Mammary epithelial cell (primary cell): ENCODE results near the gene NDUFB1.

Experiments used
- EZH2 ChIP-seq: IDR thresholded peaks from 2 replicates; pipeline ENCODE4 v1.6.1; 2012; ENCODE audit warnings: low read length, inconsistent platforms, borderline replicate concordance
- TF ChIP-seq, protein P1 (sequence below), 2 donors: IDR thresholded peaks in 1 of 2; conservative IDR thresholded peaks in 1 of 2; 2 replicates each; pipeline ENCODE4 v1.5.1; 2011 to 2012; ENCODE audit warnings: inconsistent platforms in 2 of 2, low read length in 2 of 2, mild to moderate bottlenecking in 2 of 2, control low read depth in 1 of 2, low read depth in 1 of 2; ENCODE audit not compliant: insufficient read depth in 1 of 2; ENCODE audit errors: extremely low read depth in 1 of 2

DNA sequence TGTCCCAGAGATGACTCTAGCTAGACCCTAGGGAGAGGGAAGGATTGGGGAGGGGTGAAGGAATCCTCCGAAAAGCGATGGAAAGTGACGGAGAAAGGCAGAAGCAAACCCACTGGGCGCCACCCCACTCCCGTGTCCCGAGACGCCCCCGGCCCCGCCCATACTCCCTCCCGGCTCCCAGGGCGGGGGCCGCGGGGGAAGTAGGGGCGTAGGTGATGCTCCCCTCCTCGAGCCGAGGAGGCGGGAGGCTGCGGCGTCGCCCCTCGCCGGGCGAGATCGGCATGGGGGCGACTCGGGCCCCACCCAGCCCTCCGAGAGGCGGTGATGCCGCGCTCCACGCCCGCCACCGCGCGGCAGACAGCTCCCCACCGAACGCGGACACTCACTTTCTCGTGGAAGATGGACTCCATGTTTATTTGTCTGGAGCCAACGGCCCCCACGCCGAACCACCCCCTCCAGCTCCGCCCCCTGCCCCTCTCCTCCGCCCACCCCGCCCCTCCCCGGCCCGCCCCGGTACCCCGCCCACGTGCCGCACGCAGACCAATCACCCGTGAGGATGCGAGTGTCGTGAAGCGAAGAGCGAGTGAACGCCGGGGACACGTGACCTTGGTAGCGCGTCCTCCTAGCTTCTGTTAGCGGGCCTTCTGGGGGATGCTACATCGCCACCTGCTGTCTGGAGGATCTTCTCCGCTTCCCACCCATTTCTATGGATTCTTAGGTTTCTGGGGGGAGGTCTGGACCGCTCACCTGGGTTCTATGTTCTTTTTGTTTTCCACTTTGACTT is 15.2 kb downstream of the NDUFB1 start, which contains the start of gene ATXN3:
- TF ChIP-seq, protein P1, sequence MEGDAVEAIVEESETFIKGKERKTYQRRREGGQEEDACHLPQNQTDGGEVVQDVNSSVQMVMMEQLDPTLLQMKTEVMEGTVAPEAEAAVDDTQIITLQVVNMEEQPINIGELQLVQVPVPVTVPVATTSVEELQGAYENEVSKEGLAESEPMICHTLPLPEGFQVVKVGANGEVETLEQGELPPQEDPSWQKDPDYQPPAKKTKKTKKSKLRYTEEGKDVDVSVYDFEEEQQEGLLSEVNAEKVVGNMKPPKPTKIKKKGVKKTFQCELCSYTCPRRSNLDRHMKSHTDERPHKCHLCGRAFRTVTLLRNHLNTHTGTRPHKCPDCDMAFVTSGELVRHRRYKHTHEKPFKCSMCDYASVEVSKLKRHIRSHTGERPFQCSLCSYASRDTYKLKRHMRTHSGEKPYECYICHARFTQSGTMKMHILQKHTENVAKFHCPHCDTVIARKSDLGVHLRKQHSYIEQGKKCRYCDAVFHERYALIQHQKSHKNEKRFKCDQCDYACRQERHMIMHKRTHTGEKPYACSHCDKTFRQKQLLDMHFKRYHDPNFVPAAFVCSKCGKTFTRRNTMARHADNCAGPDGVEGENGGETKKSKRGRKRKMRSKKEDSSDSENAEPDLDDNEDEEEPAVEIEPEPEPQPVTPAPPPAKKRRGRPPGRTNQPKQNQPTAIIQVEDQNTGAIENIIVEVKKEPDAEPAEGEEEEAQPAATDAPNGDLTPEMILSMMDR (conservative IDR thresholded peaks at IDR 0.05 in 1 of 2, IDR thresholded peaks at IDR 0.05 in 1 of 2; ENCODE audit: extremely low read depth in 1 of 2, insufficient read depth in 1 of 2, low read depth in 1 of 2, low read length in 2 of 2): peak; percentile 76 to 85
- TF ChIP-seq EZH2: no peak
